GM12873 (cell line): ENCODE measurements around the gene FOXN4.

Experiments
- TF ChIP-seq, protein P1 (sequence below): IDR thresholded peaks from 2 replicates; pipeline ENCODE4 v1.5.1; 2012; ENCODE audit warnings: low read depth, mild to moderate bottlenecking, moderate library complexity, low read length, control low read depth; ENCODE audit not compliant: insufficient read depth; ENCODE audit errors: missing control alignments

The FOXN4 gene

DNA sequence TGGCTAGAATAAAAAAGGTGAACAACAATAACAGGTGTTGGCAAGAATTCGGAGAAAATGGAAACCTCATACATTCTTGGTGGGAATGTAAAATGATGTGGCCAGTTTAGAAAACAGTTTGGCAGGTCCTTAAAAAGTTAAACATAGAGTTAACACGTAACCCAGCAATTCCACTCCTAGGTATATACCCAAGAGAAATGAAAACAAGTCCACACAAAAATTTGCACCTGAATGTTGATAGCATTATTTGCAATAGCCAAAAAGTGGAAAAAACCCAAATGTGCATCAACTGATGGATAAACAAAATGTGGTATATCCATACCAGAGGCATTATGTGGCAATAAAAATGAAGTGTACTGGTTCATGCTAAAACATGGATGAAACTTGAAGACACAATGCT, 36.3 kb upstream of the FOXN4 start:
- TF ChIP-seq, protein P1, sequence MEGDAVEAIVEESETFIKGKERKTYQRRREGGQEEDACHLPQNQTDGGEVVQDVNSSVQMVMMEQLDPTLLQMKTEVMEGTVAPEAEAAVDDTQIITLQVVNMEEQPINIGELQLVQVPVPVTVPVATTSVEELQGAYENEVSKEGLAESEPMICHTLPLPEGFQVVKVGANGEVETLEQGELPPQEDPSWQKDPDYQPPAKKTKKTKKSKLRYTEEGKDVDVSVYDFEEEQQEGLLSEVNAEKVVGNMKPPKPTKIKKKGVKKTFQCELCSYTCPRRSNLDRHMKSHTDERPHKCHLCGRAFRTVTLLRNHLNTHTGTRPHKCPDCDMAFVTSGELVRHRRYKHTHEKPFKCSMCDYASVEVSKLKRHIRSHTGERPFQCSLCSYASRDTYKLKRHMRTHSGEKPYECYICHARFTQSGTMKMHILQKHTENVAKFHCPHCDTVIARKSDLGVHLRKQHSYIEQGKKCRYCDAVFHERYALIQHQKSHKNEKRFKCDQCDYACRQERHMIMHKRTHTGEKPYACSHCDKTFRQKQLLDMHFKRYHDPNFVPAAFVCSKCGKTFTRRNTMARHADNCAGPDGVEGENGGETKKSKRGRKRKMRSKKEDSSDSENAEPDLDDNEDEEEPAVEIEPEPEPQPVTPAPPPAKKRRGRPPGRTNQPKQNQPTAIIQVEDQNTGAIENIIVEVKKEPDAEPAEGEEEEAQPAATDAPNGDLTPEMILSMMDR = no peak

DNA sequence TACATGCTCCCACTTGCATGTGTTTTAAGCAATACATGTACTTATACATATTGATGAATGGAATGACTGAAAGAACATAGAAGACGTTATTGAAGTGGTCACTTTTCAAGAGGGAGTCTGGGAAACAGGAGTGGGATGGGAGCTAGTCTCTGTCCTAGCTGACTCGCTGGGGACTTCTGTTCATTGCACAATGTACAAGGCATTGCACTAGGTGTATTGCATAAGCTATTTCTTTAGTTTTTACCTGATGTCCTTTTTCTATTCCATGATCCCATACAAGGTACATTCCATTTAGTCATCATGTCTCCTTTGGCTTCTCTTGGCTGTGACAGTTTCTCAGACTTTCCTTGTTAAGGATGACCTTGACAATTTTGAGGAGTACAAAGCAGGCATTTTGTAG, 34.6 kb upstream of the FOXN4 start:
- TF ChIP-seq, protein P1 = no peak

DNA sequence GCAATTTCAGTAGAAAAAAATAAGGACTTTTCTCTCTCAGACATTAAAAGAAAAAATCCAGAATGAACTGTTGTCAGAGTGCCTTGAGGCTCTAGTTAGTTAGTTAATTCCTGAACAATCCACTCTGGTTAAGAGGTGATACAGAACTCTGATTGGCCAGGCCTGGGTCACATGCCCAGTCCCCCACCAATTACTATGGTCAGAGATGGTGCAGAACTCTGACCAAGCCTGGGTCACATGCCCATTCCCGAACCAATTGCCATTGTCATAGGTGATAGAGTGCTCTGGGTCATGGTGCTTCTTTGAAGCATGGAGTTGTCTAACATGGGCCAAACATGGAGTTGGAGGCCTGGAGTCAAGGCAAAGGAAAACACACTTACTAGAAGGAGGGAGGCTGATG, 27.5 kb upstream of the FOXN4 start:
- TF ChIP-seq, protein P1 = no peak

DNA sequence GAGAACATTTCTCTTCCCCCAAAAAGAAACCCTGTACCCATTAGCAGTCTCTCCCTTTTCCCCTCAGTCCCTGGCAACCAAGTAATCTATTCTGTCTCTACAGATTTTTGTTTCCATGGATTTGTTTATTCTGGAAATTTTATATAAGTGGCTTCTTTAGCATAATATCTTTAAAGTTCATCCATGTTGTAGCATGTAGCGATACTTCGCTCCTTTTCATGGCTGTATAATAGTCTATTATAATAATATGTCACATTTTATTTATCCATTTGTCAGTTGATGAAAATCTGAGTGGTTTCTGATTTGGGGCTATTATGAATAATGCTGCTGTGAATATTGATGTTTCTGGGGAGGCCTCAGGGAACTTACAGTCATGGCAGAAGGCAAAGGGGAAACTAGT, 25.8 kb upstream of the FOXN4 start:
- TF ChIP-seq, protein P1 = no peak

DNA sequence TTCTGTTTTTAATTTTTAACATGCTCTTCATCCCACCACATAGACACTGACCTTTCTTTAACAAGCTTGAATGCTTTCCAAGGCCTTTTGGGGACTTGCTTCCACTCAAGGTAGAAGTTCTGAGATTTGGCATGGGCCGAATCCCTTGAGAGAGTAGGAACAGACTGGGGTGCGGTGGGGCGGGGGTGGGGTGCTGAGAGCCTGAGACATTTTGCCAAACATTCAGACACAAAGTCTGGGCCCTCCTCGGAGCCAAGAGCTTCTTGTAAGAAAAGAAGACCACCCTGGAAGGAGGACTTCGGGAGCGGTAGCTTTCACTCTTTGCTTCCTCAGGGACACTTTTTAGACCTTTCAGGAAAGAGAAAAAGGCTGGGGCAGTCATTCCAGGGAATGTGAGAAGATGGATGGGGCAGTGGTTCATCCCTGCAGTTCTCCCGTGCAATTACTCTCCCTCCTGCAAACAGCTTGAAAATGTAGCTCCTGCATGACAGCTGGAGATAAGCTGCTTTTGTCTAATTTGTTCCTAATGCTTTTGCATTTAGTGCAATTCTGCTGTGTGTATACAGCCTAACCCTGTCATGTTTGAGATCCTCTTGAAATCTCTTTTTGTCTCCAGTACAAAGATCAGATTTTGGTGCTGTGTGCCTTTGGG, 22.3 kb upstream of the FOXN4 start:
- TF ChIP-seq, protein P1 = no peak

DNA sequence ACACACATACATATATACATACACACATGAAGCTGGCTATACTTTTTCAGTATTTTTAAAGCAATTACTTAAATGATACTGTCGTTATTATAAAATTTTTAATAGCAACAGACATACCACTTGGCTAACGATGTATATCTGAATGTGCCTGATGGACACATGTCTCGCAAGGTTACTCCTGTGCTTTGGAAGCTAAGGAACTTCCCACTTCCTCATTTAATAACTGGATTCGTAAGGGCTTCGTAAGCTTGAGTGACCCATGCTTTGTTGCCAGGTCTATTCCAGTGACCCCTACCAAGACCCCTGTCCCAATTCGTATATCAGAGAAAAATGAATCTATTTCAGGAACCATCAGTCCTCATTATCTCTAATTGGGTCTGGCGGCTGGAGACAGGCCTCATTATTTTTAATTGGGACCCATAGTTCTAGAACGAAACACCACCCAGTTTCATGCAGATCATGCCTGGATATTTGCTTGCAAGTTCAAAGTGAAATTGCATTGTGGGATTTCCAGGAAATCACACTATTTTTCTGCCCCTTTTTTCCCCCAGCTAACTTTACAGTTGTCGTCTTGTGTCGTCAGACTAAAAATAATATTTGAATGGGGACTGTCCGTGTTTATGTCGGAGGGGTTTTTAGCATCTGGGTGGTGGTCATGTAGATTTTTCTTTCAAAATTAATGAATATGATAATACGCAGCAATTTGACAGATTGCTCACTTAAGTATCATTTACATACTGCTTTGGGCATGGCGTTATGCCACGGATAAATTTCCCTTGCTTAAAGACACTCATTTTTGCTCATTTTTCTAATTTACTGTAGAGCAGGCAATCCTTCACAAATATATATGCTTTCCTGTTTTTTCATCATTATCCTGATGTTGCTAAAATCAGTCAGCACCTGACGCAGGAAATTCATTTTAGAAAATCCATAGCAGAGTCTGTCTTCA, 21.5 kb upstream of the FOXN4 start:
- TF ChIP-seq, protein P1 = no peak

DNA sequence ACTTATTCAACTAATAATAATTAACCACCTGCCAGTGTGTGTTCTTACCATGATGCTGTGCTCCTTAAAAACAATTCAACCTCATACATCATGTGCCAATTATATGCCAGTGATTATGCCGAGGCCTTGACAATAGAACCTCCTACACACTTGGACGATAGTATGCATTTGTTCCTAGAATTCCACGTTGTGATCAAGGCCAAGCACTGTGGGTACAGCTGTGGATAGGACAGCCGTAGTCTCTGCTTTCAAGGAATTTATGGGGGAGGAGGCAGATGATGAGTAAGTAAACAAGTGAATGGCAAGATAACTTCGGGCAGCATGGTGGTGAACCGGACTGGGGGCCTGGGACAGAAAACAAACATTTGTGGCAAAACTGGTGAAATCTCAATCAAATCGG, 20.6 kb upstream of the FOXN4 start:
- TF ChIP-seq, protein P1 = no peak
